GM23338 (cell line): ENCODE results near the gene DAPK1.

ENCODE experiments used
- CREB1 ChIP-seq: fragments of 250-450 bp; sonication (Bioruptor Pico); IDR thresholded peaks from 2 replicates; pipeline ENCODE4 v1.5.0; 2020; ENCODE audit warnings: low read depth, mild to moderate bottlenecking, moderate library complexity
- CTCF ChIP-seq, 2 experiments: fragments of 200-600 bp in 1 of 2; sonication (generic) in 1 of 2; conservative IDR thresholded peaks; 2 replicates each; pipeline versions ENCODE4 v1.5.1 to v1.6.1; 2016 to 2017; ENCODE audit warnings: antibody characterized with exemption in 2 of 2, low read depth in 2 of 2, mild to moderate bottlenecking in 2 of 2, moderate library complexity in 1 of 2
- EZH2 ChIP-seq: fragments of 200-600 bp; sonication (generic); IDR thresholded peaks from one replicate; pipeline ENCODE4 v1.8.0; 2017; ENCODE audit warnings: antibody characterized with exemption, mild to moderate bottlenecking, low read depth; ENCODE audit not compliant: unreplicated experiment
- EZH2phosphoT487 ChIP-seq: fragments of 200-600 bp; sonication (generic); IDR thresholded peaks from one replicate; pipeline ENCODE4 v1.8.1; 2018; ENCODE audit warnings: antibody characterized with exemption; ENCODE audit not compliant: unreplicated experiment
- JUNB ChIP-seq: IDR thresholded peaks from one replicate; pipeline ENCODE4 v1.6.1; 2016; ENCODE audit warnings: antibody characterized with exemption; ENCODE audit not compliant: unreplicated experiment
- NANOG ChIP-seq: IDR thresholded peaks from 2 replicates; pipeline ENCODE4 v1.6.1; 2016; ENCODE audit warnings: antibody characterized with exemption, borderline replicate concordance
- POLR2AphosphoS5 ChIP-seq: IDR thresholded peaks from 2 replicates; pipeline ENCODE4 v1.6.1; 2016; ENCODE audit warnings: antibody characterized with exemption, low read depth
- STAT1 ChIP-seq: IDR thresholded peaks from one replicate; pipeline ENCODE4 v1.6.1; 2016; ENCODE audit warnings: antibody characterized with exemption; ENCODE audit not compliant: unreplicated experiment
- ZNF114 ChIP-seq: fragments of 250-450 bp; sonication (Bioruptor Pico); IDR thresholded peaks from 2 replicates; pipeline ENCODE4 v1.5.0; 2020; ENCODE audit warnings: mild to moderate bottlenecking, moderate library complexity
- ZNF331 ChIP-seq: fragments of 250-450 bp; sonication (Bioruptor Pico); IDR thresholded peaks from 2 replicates; pipeline ENCODE4 v1.5.0; 2020; ENCODE audit warnings: low read depth, mild to moderate bottlenecking, moderate library complexity
- ZNF462 ChIP-seq: fragments of 250-450 bp; sonication (Bioruptor Pico); IDR thresholded peaks from 2 replicates; pipeline ENCODE4 v1.5.0; 2020; ENCODE audit warnings: mild to moderate bottlenecking, moderate library complexity
- TF ChIP-seq, protein P1 (sequence below): IDR thresholded peaks from one replicate; pipeline ENCODE4 v1.6.1; 2018; ENCODE audit warnings: antibody characterized with exemption; ENCODE audit not compliant: unreplicated experiment
- TF ChIP-seq, protein P2 (sequence below): IDR thresholded peaks from 2 replicates; pipeline ENCODE4 v1.6.1; 2016; ENCODE audit warnings: antibody characterized with exemption

DNA sequence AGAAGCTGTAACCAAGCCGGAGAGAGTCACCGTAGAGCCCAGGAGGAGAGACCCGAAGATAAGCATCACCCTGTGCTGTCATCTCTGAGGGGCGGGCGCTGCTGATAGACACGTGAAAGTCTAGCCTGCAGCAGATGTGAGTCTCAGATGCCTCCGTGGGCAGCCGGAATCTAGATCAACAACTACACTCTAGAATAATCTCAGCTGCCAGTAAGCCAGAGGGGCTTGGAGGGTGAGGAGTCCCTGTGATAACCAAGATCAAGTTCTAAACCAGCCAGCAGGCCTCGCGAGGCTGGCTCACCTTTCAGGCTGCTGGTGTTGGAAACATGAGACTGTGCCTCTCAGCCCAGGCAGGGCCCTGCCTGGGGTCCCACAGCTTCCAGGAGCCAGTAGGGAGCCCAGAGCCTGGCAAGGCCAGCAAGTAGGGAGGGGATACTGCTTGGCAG is 54.1 kb downstream of the DAPK1 start:
- no peak for TF ChIP-seq CTCF (conservative IDR thresholded peaks at IDR 0.05; ENCODE audit: low read depth in 2 of 2)
- TF ChIP-seq EZH2, result no peak
- TF ChIP-seq POLR2AphosphoS5, result no peak
- TF ChIP-seq, protein P1, sequence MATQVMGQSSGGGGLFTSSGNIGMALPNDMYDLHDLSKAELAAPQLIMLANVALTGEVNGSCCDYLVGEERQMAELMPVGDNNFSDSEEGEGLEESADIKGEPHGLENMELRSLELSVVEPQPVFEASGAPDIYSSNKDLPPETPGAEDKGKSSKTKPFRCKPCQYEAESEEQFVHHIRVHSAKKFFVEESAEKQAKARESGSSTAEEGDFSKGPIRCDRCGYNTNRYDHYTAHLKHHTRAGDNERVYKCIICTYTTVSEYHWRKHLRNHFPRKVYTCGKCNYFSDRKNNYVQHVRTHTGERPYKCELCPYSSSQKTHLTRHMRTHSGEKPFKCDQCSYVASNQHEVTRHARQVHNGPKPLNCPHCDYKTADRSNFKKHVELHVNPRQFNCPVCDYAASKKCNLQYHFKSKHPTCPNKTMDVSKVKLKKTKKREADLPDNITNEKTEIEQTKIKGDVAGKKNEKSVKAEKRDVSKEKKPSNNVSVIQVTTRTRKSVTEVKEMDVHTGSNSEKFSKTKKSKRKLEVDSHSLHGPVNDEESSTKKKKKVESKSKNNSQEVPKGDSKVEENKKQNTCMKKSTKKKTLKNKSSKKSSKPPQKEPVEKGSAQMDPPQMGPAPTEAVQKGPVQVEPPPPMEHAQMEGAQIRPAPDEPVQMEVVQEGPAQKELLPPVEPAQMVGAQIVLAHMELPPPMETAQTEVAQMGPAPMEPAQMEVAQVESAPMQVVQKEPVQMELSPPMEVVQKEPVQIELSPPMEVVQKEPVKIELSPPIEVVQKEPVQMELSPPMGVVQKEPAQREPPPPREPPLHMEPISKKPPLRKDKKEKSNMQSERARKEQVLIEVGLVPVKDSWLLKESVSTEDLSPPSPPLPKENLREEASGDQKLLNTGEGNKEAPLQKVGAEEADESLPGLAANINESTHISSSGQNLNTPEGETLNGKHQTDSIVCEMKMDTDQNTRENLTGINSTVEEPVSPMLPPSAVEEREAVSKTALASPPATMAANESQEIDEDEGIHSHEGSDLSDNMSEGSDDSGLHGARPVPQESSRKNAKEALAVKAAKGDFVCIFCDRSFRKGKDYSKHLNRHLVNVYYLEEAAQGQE, result no peak
- no peak for TF ChIP-seq ZNF331
- TF ChIP-seq CREB1 (CRISPR knock-in tag), result no peak
- TF ChIP-seq EZH2phosphoT487, result no peak
- no peak for TF ChIP-seq JUNB
- TF ChIP-seq NANOG, result no peak
- TF ChIP-seq, protein P2, sequence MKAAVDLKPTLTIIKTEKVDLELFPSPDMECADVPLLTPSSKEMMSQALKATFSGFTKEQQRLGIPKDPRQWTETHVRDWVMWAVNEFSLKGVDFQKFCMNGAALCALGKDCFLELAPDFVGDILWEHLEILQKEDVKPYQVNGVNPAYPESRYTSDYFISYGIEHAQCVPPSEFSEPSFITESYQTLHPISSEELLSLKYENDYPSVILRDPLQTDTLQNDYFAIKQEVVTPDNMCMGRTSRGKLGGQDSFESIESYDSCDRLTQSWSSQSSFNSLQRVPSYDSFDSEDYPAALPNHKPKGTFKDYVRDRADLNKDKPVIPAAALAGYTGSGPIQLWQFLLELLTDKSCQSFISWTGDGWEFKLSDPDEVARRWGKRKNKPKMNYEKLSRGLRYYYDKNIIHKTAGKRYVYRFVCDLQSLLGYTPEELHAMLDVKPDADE, result no peak
- TF ChIP-seq ZNF114 (CRISPR knock-in tag), result no peak
- no peak for TF ChIP-seq ZNF462 (CRISPR knock-in tag)
- TF ChIP-seq STAT1, result no peak
